OCI-LY7 (cell line): ENCODE data around the gene TGFB1. TPM values are rescaled to one million over a fixed set of nuclear protein-coding genes. Genes with fewer than 3 reads are reported as not detected.

Experiments used
- BruUV-seq: library from RNA; stranded (reverse); fragments of 400-500 nt; replicated peaks from 2 replicates; lab custom pipeline; 2021; lab: Mats Ljungman, UMichigan
- CTCF ChIA-PET: fragments of 300-600 bp; sonication (Branson Sonifier 250); formaldehyde crosslinking; loops from one replicate; lab custom pipeline; 2022; ENCODE audit warnings: antibody characterized with exemption; ENCODE audit not compliant: unreplicated experiment; lab: Charles Lee
- POLR2A ChIA-PET: fragments of 300-600 bp; sonication (Branson Sonifier 250); formaldehyde crosslinking; loops from one replicate; lab custom pipeline; 2022; ENCODE audit warnings: antibody characterized with exemption; lab: Charles Lee
- DNase-seq: peaks from one replicate; pipeline ENCODE4 v3.0.0-alpha.2; 2015; ENCODE audit warnings: low spot score
- H2AFZ ChIP-seq: fragments of 200-600 bp; sonication (generic), shearing (Covaris generic); 2 replicates; pipeline ENCODE4 v1.6.1; 2014; ENCODE audit warnings: mild to moderate bottlenecking, antibody characterized with exemption, low read length, moderate library complexity
- H3K27ac ChIP-seq: fragments of 200-600 bp; sonication (generic); 2 replicates; pipeline ENCODE4 v1.5.1; 2014; ENCODE audit warnings: mixed run types, low read depth, mild to moderate bottlenecking, moderate library complexity, low read length, inconsistent platforms; ENCODE audit not compliant: poor library complexity, severe bottlenecking
- H3K36me3 ChIP-seq: fragments of 200-600 bp; sonication (generic); 2 replicates; pipeline ENCODE4 v1.6.1; 2014; ENCODE audit warnings: mild to moderate bottlenecking, antibody characterized with exemption, low read length, moderate library complexity, mixed read lengths; ENCODE audit not compliant: insufficient read depth
- H3K4me1 ChIP-seq: fragments of 200-600 bp; sonication (generic); 2 replicates; pipeline ENCODE4 v1.5.1; 2014; ENCODE audit warnings: mild to moderate bottlenecking, low read length; ENCODE audit not compliant: insufficient read depth, poor library complexity, severe bottlenecking
- H3K4me2 ChIP-seq: fragments of 200-600 bp; sonication (generic); 2 replicates; pipeline ENCODE4 v1.6.1; 2014; ENCODE audit warnings: mild to moderate bottlenecking, low read length
- H3K4me3 ChIP-seq: fragments of 200-600 bp; sonication (generic); 2 replicates; pipeline ENCODE4 v1.5.1; 2014; ENCODE audit warnings: mild to moderate bottlenecking, low read depth, low read length; ENCODE audit not compliant: poor library complexity, severe bottlenecking
- H3K79me2 ChIP-seq: fragments of 200-600 bp; sonication (generic); 2 replicates; pipeline ENCODE4 v1.6.1; 2016; ENCODE audit warnings: low read depth, mild to moderate bottlenecking, low read length, moderate library complexity, mixed read lengths; ENCODE audit not compliant: insufficient read depth
- H3K9me2 ChIP-seq: fragments of 200-600 bp; sonication (generic); 2 replicates; pipeline ENCODE4 v1.6.1; 2016; ENCODE audit warnings: mild to moderate bottlenecking, low read length, mixed read lengths; ENCODE audit not compliant: insufficient read depth
- H3K9me3 ChIP-seq: fragments of 200-600 bp; sonication (generic); 2 replicates; pipeline ENCODE4 v1.6.1; 2014; ENCODE audit warnings: mild to moderate bottlenecking, mixed run types, low read length, mixed read lengths
- H4K20me1 ChIP-seq: fragments of 200-600 bp; sonication (generic); 2 replicates; pipeline ENCODE4 v1.6.1; 2014; ENCODE audit warnings: mild to moderate bottlenecking, antibody characterized with exemption, low read length, moderate library complexity, mixed read lengths; ENCODE audit not compliant: insufficient read depth
- EZH2phosphoT487 ChIP-seq: fragments of 200-600 bp; sonication (generic); IDR thresholded peaks from 2 replicates; pipeline ENCODE4 v1.6.1; 2018; ENCODE audit warnings: low read depth, borderline replicate concordance, mild to moderate bottlenecking, mixed run types, antibody characterized with exemption, low read length, moderate library complexity, mixed read lengths
- intact Hi-C: fragments of 100-400 bp; cut with micrococcal nuclease; formaldehyde crosslinking; loops from one replicate; pipeline ENCODE4 v1.10.0; 2022; ENCODE audit not compliant: unreplicated experiment
- total RNA-seq, 2 experiments: library from RNA; depleted of rRNA in 1 of 2; stranded (reverse); fragments of >200 nt in 1 of 2; shearing (Covaris generic) in 1 of 2; gene quantifications; 2 replicates each; pipeline ENCODE4 v1.2.3, GENCODE V29; 2014 to 2022
- TF ChIP-seq, protein P1 (sequence below): fragments of 200-600 bp; sonication (generic); conservative IDR thresholded peaks from 2 replicates; pipeline ENCODE4 v1.5.1; 2014; ENCODE audit warnings: mild to moderate bottlenecking, antibody characterized with exemption, low read length, moderate library complexity, mixed read lengths

TGFB1 gene
- total RNA-seq, 2 experiments from 2014 or later = 15.5 to 88.8 TPM

DNA sequence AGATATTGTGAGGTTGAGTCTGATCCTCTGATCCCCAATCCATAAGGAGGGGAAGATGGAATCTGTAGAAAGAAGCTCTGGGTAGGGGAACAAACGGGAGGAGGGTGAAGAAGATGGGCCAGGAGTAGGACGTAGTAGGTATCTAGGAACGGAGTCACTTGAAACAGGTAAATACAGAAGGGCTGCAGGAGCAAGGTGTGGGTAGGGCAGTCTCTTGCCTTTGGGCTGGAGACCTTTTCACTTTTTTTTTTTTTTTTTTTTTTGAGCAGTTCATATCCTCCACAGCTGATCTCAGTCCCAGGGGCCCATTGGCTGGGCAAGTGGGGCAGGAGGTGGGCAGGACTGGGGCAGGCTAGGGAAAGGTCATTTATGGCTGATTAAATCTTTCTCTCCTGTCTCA is 45.4 kb upstream of the TGFB1 start:
- DNase-seq = no peak
- H3K9me2 ChIP-seq = no peaks in the 10 kb centered on the region
- no peak overlapping the region for H2AFZ ChIP-seq
- intact Hi-C loops = no loop called here
- BruUV-seq = no TSS peak
- no peak overlapping the region for H3K27ac ChIP-seq
- peaks cover 3% of the 10 kb centered on the region; the same call in 1 of the 2 replicates for H3K36me3 ChIP-seq
- H3K9me3 ChIP-seq = no peaks in the 10 kb centered on the region
- H4K20me1 ChIP-seq = no peaks in the 10 kb centered on the region
- no peak for TF ChIP-seq EZH2phosphoT487
- TF ChIP-seq, protein P1, sequence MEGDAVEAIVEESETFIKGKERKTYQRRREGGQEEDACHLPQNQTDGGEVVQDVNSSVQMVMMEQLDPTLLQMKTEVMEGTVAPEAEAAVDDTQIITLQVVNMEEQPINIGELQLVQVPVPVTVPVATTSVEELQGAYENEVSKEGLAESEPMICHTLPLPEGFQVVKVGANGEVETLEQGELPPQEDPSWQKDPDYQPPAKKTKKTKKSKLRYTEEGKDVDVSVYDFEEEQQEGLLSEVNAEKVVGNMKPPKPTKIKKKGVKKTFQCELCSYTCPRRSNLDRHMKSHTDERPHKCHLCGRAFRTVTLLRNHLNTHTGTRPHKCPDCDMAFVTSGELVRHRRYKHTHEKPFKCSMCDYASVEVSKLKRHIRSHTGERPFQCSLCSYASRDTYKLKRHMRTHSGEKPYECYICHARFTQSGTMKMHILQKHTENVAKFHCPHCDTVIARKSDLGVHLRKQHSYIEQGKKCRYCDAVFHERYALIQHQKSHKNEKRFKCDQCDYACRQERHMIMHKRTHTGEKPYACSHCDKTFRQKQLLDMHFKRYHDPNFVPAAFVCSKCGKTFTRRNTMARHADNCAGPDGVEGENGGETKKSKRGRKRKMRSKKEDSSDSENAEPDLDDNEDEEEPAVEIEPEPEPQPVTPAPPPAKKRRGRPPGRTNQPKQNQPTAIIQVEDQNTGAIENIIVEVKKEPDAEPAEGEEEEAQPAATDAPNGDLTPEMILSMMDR = no peak
- POLR2A ChIA-PET = interaction anchor here (0.9 kb wide), 1 partner anchor 35 kb away, joined by 3 read pairs; the partner anchor contains the start of gene B9D2
- H3K4me3 ChIP-seq = peak overlapping the region; percentile 96
- peak overlapping the region; percentile 87 for H3K4me2 ChIP-seq
- CTCF ChIA-PET = no interaction called here
- peaks cover 29% of the 10 kb centered on the region for H3K4me1 ChIP-seq
- peaks cover 34% of the 10 kb centered on the region for H3K79me2 ChIP-seq

DNA sequence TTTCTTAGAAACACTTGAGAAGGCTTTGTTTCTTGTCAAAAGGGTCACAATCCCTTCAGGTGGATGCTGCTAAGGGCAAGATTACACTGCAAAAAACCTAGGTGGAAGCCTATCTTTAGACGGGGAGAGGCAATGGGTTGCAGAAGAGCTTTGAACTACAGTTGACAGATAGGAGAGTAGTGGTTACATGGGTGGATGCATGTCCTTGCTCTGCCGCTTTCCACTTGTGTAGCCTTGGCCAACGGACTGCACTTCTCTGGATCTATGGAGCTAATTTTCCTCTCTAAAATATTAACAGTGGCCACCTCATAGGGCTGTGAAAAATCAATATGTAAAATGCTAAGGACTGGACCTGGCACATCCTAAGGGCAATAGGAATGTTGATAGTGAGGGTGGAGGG is 44.9 kb upstream of the TGFB1 start:
- Histone ChIP-seq H3K27ac (no peak overlapping the region), H3K4me2 (peak overlapping the region; percentile 87), H2AFZ (no peak overlapping the region), H3K79me2 (peaks cover 34% of the 10 kb centered on the region), H3K4me3 (peak overlapping the region; percentile 96), H4K20me1 (no peaks in the 10 kb centered on the region), H3K9me2 (no peaks in the 10 kb centered on the region), H3K36me3 (peaks cover 3% of the 10 kb centered on the region; the same call in 1 of the 2 replicates), H3K9me3 (no peaks in the 10 kb centered on the region), H3K4me1 (peaks cover 29% of the 10 kb centered on the region)
- DNase-seq = no peak
- TF ChIP-seq, protein P1 = no peak
- no peak for TF ChIP-seq EZH2phosphoT487
- no TSS peak for BruUV-seq
- POLR2A ChIA-PET = interaction anchor here (0.9 kb wide), 1 partner anchor 35 kb away, joined by 3 read pairs; the partner anchor contains the start of gene B9D2
- intact Hi-C loops = no loop called here
- CTCF ChIA-PET = no interaction called here

DNA sequence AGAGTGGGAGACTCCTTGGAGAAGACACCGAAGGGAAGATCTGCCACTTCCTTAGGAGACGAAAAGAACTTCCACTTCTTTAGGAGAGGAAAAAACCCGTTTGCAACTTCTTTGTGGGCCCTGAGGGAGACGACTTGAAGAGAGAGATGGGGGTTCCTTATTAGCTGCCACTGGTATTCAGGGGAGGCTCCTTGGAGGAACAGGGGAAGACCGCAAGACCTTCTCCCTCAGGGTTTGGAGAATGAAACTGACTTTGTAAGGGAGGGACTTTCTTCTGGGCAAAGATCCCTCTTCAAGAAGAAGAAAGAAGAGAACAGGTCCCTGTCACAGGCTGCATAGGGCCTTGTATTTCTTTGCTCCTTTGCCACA is 44.3 kb upstream of the TGFB1 start:
- intact Hi-C loops = no loop called here
- POLR2A ChIA-PET = interaction anchor here (0.9 kb wide), 1 partner anchor 34 kb away, joined by 3 read pairs; the partner anchor contains the start of gene B9D2
- peaks cover 34% of the 10 kb centered on the region for H3K79me2 ChIP-seq
- BruUV-seq = no TSS peak
- no peaks in the 10 kb centered on the region for H4K20me1 ChIP-seq
- peak overlapping the region; percentile 87 for H3K4me2 ChIP-seq
- DNase-seq = no peak
- TF ChIP-seq EZH2phosphoT487 = no peak
- TF ChIP-seq, protein P1 = no peak
- peak overlapping the region; percentile 84 for H2AFZ ChIP-seq
- CTCF ChIA-PET = no interaction called here
- H3K36me3 ChIP-seq = peaks cover 3% of the 10 kb centered on the region; the same call in 1 of the 2 replicates
- peaks cover 29% of the 10 kb centered on the region for H3K4me1 ChIP-seq
- peak overlapping the region; percentile 59 for H3K27ac ChIP-seq
- no peaks in the 10 kb centered on the region for H3K9me2 ChIP-seq
- H3K9me3 ChIP-seq = no peaks in the 10 kb centered on the region
- peak overlapping the region; percentile 96 for H3K4me3 ChIP-seq
